Activated T-helper 1 cell treated with anti-CD3 and anti-CD28 coated beads, Interleukin-2, amount 50 U/mL, for 16 hours (primary cell): ENCODE data around the gene SLC6A11.

Source experiments
- DNase-seq, 2 donors: peaks; one replicate each; pipeline ENCODE4 v3.0.0-alpha.2; 2020; ENCODE audit warnings: low read depth in 1 of 2, low spot score in 1 of 2

SLC6A11 gene

DNA sequence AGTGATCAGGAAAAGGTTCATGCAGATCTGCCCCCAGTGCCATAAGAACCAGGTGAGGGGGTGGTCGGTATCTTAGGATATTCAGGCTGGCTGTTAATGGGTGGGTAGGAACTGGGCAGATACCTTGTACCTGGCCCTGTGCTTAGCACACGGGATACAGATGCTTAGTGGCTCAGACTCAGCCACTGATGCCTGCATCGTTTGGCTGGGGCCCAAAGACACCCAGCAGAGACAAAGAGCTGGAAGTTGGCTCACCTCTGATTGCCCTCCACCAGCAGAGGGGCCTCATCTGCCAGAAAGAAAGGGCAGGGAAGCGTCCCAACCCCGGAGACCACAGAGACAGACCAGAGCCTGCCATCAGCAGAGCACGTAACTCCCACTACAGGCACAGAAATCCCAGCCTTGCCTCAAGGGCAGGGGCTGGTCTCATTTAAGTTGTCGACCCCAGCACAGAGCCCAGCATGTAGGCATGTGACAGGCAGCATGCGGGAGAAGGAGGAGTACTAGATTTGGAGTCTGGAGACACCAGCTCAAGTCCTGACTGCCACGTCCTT lies 112.5 kb downstream of the SLC6A11 start:
- no peak for DNase-seq

DNA sequence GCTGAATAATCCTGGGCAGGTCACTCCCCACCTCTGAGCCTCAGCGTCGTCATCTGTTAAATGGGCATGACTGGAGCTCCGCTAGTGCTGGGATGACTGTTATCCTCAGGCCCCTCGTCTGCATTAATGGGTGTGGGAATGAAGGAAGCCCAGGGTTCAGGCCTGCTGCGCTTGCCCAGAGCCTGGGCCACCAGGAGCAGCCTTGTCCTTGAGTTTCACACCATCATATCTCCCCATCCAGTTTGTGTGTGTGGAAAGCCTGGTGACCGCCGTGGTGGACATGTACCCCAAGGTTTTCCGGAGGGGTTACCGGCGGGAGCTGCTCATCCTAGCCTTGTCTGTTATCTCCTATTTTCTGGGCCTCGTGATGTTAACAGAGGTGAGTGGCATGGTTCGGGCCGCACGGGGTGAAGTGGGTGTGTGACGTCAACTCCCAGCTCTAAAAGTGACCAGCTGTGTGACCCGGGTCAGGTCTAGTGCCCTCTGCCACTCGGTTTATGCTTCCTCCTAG lies 113.0 kb downstream of the SLC6A11 start:
- DNase-seq: no peak

DNA sequence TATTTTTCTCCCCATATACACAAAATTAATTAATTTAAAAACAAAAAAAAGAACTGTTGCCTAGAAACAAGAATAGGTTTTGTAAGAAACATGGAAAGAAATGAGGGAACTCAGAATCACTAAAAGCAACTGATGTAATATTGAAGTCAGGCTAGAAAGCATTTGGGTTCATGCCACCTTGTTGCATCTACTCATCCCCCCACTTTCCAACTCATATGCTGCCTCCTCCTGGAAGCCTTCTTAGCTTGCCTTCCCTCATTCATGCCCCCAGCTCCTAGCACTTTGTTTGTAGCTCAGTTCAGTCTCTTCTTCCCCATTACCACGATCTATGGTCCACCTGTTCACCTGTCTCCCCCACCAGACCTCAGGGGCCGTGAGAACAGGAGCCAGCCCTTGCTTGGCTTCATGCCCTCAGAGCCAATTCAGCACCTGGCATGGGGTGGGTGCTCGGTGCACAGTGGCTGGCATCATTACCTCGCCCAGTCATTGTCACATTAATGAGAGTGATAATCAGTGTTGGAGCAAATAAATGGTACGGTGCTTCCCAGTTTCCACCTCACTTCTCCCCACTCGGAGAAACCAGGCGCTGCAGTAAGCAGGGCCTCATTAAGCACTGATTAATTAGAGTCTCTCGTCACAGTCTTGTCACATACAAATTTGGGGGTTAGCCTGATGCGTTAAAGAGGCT lies 114.1 kb downstream of the SLC6A11 start:
- DNase-seq: no peak

DNA sequence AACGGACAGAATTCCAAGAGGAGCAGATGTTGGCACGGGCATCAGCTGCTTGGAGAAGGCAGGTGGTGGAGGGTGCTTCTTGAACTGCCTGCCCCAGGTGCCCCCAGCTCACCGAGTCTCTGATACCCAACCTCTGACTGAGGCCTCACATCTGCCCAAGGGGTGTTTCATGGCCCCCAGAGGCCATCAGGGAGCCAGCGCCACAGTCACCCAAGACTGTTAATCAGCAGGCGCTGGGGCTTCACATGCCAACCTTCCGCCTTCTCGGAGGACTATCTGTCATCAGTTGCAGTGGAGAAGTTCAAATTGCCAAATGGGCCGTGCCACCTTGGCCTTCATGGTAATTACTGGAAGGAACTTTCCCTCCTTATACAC lies 114.6 kb downstream of the SLC6A11 start:
- no peak for DNase-seq

DNA sequence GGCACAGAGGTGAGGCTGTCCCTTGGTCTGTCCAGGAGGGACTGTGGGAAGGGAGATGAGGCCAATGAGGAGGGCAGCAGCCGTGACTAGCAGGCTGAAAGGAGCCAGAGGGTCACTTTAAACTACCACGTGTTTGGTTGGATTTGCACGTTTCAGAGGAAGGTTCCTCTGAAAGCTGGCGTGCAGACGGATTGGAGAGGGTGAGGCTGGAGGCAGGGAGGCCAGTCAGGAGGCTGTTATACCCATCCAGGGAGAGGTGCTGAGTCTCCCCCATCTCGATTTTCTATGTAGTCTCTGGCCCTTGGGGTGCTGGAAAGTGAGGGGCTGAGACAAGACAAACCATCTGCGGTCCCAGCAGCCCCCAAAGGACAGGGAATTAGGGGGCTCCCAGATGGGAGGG lies 116.6 kb downstream of the SLC6A11 start:
- DNase-seq: no peak

DNA sequence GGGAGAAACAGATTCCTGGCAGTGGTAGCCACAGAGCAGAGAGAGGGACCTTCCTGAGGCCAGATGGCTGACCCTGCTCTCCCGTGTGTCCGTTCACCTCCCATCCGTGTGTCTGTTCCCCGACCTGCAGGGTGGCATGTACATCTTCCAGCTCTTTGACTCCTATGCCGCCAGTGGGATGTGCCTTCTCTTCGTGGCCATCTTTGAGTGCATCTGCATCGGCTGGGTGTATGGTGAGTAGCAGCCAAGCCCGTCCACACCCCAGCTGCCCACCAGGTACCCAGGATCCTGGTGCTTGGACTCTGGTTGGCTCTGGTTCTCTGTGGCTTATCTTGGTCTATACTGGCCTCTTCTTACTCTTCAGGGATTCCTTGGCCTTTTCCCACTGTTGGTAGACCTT lies 117.0 kb downstream of the SLC6A11 start:
- DNase-seq: no peak

DNA sequence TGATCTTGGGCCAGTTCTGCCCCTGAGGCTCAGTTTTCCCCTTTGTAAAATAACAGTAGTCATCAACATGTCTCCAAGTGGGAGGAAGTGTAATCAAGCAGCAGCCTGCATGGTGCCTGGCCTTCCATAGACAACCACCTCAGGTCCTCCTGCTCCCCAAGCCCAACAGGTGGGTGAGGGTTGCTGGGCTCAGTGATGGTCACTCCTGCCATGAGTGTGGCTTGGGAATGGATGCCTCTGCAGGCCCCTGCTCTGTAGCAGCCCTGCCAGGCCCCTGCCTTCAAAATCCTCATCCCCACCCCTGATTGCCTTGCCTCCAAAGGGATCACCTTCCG lies 117.4 kb downstream of the SLC6A11 start:
- DNase-seq: no peak

DNA sequence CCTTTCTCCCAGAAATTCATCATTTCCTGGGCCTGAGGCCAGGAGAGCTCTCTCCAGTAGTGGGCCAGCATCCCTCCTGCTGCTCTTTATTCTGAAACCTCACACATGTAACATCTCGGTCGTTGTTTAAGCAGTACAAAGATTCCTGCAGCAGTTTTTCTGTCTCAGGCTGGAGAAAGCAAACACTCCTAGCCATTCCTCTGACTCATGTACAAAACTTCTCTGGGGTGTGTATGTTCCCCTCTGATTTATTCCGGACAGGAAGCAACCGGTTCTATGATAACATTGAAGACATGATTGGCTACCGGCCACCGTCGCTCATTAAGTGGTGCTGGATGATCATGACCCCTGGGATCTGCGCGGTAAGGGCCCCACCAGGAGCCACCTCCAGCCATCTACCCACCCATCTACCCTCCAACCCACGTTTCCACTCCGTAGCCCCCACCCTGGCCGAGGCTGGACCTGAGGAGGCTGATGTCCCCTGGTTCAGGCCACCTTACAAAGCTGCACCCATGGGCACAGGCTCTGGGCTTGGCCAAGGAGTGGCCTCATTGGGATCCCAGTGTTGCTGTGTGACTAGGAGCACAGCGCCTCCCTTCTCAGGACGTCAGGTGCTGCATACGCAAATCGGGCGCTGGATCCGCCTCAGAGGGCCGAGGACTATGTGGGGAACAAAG lies 117.9 kb downstream of the SLC6A11 start:
- no peak for DNase-seq

DNA sequence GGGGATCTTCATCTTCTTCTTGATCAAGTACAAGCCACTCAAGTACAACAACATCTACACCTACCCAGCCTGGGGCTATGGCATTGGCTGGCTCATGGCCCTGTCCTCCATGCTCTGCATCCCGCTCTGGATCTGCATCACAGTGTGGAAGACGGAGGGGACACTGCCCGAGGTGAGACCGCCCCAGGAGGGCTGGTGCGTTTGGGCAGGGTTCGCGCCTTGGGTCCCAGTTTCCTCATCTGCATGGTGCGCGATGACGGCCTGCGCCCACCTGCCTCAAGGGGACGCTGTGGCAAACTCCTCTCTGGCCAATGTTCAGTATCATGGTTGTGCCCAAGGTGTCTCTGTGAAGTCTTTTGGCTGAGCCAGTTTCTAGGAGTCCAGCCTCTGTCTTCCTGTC lies 119.0 kb downstream of the SLC6A11 start:
- DNase-seq: no peak

DNA sequence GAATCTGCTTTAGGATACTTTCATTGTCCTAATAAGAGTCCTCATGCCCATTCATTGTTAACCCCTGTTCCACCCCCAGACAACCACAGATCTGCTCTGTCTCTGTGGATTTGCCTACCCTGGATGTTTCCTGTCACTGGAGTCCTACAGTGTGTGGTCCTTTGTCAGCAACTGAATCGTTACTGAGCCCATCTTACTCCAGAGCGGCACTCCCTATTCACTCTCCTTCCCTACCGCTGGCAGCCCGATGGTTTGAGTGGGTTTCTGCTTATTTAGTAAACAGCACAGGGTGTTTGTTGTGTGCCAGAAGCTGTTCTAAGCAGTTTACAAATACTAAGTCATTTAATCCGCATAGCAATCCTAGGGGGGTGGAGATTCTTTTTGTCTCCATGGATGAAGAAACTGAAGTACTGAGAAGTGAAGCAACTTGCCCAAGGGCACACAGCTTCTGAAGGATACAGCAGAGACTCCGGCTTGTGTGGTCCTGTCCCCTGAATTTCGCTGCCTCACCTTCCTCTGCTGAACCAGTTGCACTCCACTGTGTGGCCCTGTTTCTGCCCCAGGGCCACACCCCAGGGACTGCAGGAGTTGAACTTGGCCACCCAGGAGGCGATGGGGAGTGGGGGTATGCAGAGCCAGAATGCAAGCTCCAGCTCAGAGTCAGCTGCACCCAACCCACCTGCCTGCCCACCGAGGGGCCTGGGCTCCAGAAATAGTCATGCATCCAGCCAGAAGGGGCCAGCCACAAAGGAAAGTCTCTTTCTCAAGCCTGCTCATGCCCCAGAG lies 120.0 kb downstream of the SLC6A11 start:
- DNase-seq: no peak

DNA sequence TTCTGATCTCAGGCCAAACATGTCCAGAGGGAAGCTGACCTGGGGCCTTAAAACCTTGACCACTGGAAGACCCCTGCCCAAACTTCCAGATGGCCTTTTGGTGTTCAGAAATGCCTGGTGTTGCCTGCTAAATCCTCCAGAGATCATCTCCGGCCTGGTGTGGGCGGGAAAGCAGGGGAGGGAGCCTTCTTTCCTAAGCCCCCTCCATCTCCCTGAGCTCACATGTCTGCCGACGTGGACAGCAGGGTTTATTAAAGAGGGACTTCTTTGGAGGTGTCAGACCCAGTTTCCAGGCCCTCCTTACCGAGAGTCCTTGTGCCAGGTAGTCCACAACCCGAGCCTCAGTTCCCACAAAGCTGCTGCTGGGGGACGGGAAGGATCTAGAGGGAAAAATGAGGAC lies 120.7 kb downstream of the SLC6A11 start:
- DNase-seq: no peak

DNA sequence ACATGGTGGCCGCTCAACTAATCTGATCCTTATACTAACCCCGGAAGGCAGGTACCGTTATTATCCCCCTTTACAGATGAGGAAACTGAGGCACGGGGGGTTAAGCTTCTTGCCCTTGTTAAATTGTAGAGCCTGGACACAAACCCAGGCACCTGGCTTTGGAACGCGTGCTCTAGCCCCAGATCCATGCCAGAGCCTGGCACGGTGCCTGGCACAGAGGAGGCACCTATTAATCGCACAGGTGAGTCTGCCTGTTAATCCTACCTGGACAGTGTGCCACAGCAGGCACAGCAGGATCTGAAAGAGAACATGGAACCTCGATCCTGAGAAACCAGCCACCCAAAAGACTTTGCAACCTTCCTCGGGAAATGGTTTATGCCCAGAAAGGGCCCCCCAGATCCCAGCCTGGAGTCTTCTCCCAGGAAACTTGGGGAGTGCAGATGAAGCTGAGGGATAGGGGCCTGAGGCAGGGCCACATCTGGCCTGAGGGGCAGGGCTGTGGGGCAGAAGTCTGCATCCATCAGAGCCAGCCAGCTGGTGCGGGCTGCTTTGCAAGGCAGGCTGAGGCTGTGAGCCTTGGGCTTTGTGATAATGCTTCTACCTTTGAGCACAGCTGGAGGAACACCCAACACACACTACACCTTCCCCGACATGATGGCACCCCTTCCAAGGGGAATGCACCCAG lies 121.3 kb downstream of the SLC6A11 start:
- no peak for DNase-seq

DNA sequence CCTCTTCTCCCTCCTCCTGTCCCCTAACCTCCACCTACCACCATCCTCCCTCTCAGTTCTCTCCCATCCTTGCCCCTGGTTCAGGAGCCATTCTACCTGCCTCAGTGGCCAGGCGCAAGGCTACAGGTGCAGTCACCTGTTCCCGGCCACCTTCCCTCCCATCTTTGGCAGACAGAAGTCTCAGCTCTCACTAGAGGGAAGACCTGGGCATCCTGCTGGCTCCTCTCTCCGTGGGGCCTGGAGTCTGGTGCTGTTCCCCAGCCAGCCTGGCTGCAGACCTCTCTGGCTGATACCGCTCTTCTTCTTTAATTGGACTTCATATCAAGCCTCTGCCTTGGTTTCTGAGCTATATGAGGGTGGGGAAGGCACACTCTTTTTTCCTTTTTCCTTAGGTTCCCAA lies 123.5 kb downstream of the SLC6A11 start:
- no peak for DNase-seq

DNA sequence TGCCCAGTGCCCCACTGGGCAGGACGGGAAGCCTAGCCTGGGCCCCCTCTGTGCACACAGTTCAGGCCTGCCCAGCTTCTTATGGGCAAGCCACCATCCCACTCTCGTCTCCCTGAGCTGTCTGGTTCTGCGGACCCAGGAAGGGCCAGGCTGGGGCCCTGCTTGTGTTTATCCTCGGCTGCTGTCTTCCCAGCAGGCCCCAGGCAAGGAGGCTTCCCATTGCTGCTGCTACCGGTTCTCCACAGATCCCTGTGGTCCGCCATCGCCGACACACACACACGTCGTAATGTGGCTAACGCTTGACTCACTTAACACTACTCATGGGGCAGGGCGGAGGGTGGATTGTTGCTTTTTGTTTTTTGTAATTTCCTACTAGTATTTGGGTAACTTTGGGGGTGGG lies 124.1 kb downstream of the SLC6A11 start:
- DNase-seq: no peak

DNA sequence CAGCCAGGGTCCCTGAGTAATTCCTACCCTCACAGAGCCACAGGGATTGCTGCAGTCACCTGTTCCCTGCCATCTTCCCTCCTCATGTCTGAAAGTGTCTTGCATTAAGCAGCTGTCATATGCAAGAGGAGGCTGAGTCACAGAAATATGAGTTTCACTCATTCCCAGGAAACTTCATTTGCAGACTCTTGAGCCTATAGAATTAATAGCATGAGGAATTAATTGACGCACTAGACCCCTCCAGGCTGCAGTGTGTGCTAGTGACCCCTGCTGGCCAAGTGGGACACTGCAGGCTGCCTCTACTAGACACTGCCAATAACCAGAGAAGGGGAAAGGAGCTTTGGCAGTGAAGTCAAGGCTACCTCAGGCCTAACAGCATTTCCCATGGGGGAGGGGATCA lies 125.9 kb downstream of the SLC6A11 start:
- DNase-seq: no peak

DNA sequence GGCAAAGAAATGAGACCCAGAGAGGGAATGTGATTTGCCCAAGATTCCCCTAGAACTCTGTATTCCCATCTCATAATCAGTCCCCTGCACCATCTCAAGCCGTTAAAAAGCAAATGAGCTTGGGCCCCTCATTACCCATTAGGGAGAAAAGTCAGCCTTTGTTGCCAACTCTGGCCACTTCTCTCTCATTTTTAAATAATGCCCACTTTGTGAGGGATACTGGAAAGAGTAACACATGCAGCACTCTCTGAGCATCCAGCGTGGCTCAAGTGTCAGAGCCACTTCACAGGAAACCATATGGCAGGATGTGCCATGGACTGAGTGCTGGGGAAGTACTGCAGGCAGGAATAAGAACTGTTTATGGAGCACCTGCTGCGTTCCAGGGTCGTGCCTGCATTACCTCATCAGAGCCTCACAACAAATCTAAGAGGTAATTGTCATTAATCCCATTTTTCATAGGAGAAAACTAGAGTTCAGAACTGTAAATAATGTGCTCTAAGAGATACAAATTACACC lies 126.7 kb downstream of the SLC6A11 start:
- no peak for DNase-seq

DNA sequence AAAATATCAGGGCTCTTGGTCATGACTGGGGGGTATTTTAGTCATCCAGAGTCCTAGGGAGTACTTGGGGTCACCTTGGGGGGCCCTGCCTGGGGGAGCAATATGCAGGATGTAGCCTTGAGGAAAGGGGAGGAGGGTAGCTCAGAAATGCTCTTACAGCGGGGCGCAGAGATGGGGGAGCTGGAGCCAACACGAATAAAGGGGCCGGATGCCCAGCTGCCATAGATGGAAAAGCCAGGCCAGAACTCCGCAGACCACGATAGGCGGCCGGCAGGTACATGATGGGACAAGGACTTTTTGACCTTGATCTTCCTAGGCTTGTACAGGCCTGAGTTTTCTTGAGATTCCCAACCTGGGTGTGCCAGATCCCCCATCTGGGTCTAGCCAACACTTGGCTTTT lies 128.8 kb downstream of the SLC6A11 start:
- no peak for DNase-seq

DNA sequence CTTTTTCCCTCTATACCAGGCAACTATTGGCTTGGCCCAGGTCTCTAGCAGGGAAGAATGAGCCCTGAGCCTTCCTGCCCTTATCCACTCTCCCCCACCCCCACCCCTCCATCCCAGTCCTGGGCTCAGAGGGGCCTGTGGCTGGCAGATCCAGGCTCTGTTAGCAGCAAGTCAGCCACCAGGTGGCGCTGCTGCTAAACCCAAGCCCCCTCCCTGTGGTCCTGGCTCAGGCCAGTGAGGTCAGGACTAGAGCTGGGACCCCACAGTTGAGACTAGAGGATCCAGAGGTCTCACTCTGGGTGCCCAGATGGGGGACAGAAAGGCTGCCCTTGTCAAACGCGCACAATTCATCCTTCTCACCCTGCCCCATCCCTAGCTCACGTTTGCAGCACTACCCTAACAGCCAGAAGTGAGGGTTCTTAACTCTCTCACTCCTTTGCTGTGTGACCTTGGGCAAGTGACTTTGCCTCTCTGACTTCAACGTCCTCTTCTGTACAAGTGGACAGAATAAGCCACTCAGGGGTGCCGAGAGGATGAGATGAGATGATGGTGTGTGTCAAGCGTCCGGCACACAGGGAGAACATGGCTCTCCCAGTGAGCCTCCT lies 129.8 kb downstream of the SLC6A11 start:
- DNase-seq: no peak

DNA sequence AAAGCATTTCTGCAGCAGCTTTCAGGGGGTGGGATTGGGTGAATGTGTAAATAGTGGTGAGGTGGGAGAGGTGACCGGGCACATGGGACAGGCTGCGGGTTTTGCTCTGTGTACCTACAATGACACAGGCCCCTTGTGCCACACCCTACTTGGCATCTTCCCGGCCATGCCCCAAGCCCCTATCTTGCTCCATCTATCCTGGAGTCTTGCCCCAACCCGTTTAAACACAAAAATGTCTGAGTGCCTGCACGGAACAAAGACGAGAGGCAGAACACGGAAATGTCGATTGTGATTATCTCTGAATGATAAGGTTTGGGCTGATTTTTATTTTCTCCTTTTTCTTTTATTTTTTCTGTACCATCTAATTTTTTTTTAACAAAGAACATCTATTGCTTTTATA lies 130.5 kb downstream of the SLC6A11 start:
- no peak for DNase-seq

DNA sequence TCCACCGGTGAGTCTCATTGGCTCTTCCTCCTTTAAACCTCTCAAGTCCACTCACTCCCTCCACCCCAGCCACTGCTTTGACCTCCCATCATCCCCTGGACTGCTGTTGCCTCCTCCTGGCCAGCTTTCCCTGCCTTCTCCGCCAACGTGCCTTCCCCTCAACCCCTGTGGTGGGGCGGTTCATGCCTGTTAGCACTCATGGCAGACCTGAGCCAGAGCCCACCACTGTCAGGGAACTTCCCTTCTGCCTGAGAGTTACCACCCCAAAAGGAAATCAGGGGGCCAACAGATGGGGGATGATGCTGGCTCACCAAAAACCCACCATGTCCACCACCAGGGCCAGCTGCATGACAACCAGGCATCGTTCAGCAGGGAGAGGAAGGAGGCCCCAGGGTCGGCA lies 132.3 kb downstream of the SLC6A11 start:
- DNase-seq: no peak

DNA sequence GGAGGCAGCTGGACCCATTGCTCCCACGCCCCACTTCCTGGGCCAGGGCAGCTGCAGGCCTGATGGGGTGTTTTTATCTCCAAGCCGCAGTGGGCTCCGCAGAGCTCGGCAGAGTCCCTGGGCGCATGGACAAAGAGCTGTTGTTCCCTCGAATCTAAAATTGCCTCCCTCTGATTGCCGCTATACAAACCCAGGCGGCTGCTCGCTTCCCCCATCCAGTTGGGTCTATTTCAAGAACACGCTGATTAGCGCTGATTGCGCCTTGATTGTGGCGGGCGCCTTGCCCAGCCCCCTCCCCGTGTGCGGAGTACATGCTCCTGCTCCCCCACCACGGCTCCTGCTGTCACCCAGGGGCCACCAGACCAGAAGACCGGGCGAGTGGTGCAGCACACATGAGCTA lies 133.2 kb downstream of the SLC6A11 start:
- no peak for DNase-seq
